ENCODE measurements around the gene MYOM3. TPM values are rescaled to one million over a fixed set of nuclear protein-coding genes. Genes with fewer than 3 reads are reported as not detected.

Gene MYOM3
- total RNA-seq, 1 donor from 2014 or later = 340 TPM

DNA sequence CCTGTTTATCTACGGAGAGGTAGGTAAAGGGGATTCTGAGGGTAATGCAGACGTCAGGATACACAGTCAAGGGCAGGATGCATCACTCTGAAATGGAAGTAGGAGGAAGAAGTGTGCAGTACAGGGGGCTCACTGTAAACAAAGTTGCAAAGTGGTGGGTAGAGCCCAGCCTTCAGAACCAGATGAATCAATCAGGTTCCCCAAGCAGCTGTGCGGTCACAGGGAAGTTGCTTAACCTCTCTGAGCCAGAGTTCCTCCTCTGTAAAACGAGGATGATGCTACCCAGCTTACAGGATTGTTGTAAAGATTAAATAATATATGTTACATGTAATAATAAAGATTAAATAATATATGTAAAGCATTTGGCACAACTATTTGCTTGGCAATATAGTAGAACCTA lies 13.5 kb upstream of the MYOM3 start:
- H3K9me3 ChIP-seq (ENCODE audit: control insufficient read depth in 3 of 3, low read length in 3 of 3) = no peaks in the 10 kb centered on the region
- H3K27ac ChIP-seq (ENCODE audit: low read depth, low read length) = peak overlapping the region; percentile 76
- peaks cover 17 to 22% (median 17%) of the 10 kb centered on the region in 3 donors for H3K4me1 ChIP-seq (ENCODE audit: control insufficient read depth in 3 of 3, insufficient read depth in 3 of 3, low read length in 3 of 3)
- no peak overlapping the region for H3K9ac ChIP-seq (ENCODE audit: low read depth in 1 of 3, low read length in 3 of 3)
- no peaks in the 10 kb centered on the region for H3K27me3 ChIP-seq (ENCODE audit: control insufficient read depth in 3 of 3, insufficient read depth in 3 of 3, low read length in 3 of 3)
- H3K4me3 ChIP-seq (ENCODE audit: low read length in 3 of 3) = no peak overlapping the region
- H3K36me3 ChIP-seq (ENCODE audit: control insufficient read depth in 3 of 3, insufficient read depth in 3 of 3, low read length in 3 of 3) = no peaks in the 10 kb centered on the region

DNA sequence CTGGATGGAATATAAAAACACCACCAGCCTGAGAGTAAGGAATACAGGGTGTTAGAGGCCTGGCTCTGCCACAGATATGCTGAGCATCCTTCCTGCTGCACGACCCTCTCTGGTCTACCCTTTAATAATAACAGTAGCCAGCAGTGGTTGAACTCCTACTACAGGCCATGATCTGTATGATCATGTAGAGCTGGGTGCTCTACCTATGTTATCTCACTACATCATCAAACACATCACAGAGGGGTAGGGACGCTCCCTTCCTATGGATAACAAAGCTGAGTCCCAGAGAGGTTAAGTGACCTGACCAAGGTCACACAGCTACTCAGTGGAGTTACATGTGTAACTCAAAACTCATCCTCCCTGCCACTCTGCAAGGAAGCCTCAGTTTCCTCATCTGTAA lies 13.0 kb upstream of the MYOM3 start:
- Histone ChIP-seq H3K4me3 (ENCODE audit: low read length in 3 of 3) (no peak overlapping the region), H3K4me1 (ENCODE audit: control insufficient read depth in 3 of 3, insufficient read depth in 3 of 3, low read length in 3 of 3) (peaks cover 21 to 26% (median 22%) of the 10 kb centered on the region in 3 donors), H3K36me3 (ENCODE audit: control insufficient read depth in 3 of 3, insufficient read depth in 3 of 3, low read length in 3 of 3) (no peaks in the 10 kb centered on the region), H3K27ac (ENCODE audit: low read depth, low read length) (no peak overlapping the region), H3K9ac (ENCODE audit: low read depth in 1 of 3, low read length in 3 of 3) (no peak overlapping the region), H3K9me3 (ENCODE audit: control insufficient read depth in 3 of 3, low read length in 3 of 3) (no peaks in the 10 kb centered on the region), H3K27me3 (ENCODE audit: control insufficient read depth in 3 of 3, insufficient read depth in 3 of 3, low read length in 3 of 3) (no peaks in the 10 kb centered on the region)

DNA sequence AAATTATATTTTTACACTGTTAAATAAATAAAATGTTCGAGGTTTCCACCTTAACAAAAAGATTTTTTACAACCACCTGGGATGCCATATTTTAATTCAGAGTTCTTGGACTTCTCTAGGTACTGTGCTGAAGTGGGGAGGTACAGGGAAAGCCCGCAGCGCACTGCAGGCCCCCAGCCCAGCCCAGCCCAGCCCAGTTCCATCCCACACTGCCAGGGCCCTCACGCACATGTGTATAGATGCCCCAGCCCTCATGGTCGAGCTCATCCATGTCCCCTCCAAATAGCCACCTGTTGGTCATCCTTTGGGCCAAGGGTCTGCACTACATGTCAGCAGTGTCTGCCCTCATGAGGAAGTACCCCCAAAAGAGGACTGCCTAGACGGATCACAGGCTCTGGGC lies 11.7 kb upstream of the MYOM3 start:
- Histone ChIP-seq H3K27ac (ENCODE audit: low read depth, low read length) (no peak overlapping the region), H3K4me1 (ENCODE audit: control insufficient read depth in 3 of 3, insufficient read depth in 3 of 3, low read length in 3 of 3) (peaks cover 23 to 31% (median 27%) of the 10 kb centered on the region in 3 donors), H3K9ac (ENCODE audit: low read depth in 1 of 3, low read length in 3 of 3) (no peak overlapping the region)

DNA sequence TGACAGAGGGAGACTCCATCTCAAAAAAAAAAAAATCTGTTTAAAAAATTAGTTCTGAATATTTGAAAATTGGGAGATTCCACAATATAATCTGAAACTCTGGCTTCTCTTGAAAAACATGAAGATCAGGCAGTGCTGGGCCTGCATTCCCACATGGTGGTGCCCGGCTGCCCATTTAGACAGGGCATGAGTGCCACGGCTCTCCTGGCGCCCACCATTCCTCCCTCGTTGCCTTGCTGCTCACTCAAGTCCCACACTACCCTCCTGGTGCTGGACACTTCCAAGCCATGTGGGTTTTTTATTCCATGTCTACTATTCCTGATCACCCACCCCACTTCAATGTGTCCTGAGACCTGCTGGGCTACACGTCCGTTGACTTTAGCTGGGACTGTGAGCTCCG lies 10.8 kb upstream of the MYOM3 start:
- no peak overlapping the region for H3K4me3 ChIP-seq (ENCODE audit: low read length in 3 of 3)
- no peaks in the 10 kb centered on the region for H3K36me3 ChIP-seq (ENCODE audit: control insufficient read depth in 3 of 3, insufficient read depth in 3 of 3, low read length in 3 of 3)
- H3K4me1 ChIP-seq (ENCODE audit: control insufficient read depth in 3 of 3, insufficient read depth in 3 of 3, low read length in 3 of 3) = peaks cover 23 to 31% (median 27%) of the 10 kb centered on the region in 3 donors
- H3K9ac ChIP-seq (ENCODE audit: low read depth in 1 of 3, low read length in 3 of 3) = no peak overlapping the region
- H3K27ac ChIP-seq (ENCODE audit: low read depth, low read length) = no peak overlapping the region
- no peaks in the 10 kb centered on the region for H3K9me3 ChIP-seq (ENCODE audit: control insufficient read depth in 3 of 3, low read length in 3 of 3)
- peaks cover 0 to 2% (median 0%) of the 10 kb centered on the region in 3 donors for H3K27me3 ChIP-seq (ENCODE audit: control insufficient read depth in 3 of 3, insufficient read depth in 3 of 3, low read length in 3 of 3)

More for the DNA sequence above, 11.7 kb upstream of the MYOM3 start:
- Histone ChIP-seq H3K4me3 (ENCODE audit: low read length in 3 of 3) (no peak overlapping the region), H3K9me3 (ENCODE audit: control insufficient read depth in 3 of 3, low read length in 3 of 3) (no peaks in the 10 kb centered on the region), H3K27me3 (ENCODE audit: control insufficient read depth in 3 of 3, insufficient read depth in 3 of 3, low read length in 3 of 3) (peaks cover 0 to 2% (median 0%) of the 10 kb centered on the region in 3 donors), H3K36me3 (ENCODE audit: control insufficient read depth in 3 of 3, insufficient read depth in 3 of 3, low read length in 3 of 3) (no peaks in the 10 kb centered on the region)

DNA sequence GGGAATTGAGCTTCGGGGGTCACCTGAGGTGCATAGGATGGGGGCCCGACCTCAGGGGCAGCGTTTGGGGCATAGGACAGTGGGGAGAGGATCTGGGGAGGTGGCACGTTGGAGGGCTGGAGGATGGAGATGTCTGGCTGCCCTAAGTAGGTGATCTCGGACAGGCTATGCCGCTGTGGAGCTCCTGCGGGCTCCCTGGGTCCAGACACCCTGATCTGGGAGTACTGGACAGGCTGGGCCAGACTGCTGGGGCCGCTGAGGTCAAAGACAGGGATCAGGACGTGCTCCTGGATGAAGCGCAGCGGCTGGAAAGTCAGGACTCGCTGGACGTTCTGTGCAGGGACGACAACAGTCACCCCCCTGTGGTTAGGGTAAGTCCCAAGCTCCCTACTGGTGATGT lies 9.5 kb upstream of the MYOM3 start:
- H3K27me3 ChIP-seq (ENCODE audit: control insufficient read depth in 3 of 3, insufficient read depth in 3 of 3, low read length in 3 of 3) = peaks cover 0 to 4% (median 0%) of the 10 kb centered on the region in 3 donors
- no peak overlapping the region for H3K9ac ChIP-seq (ENCODE audit: low read depth in 1 of 3, low read length in 3 of 3)
- no peaks in the 10 kb centered on the region for H3K9me3 ChIP-seq (ENCODE audit: control insufficient read depth in 3 of 3, low read length in 3 of 3)
- no peak overlapping the region for H3K4me3 ChIP-seq (ENCODE audit: low read length in 3 of 3)
- peaks cover 20 to 27% (median 23%) of the 10 kb centered on the region in 3 donors for H3K4me1 ChIP-seq (ENCODE audit: control insufficient read depth in 3 of 3, insufficient read depth in 3 of 3, low read length in 3 of 3)
- H3K36me3 ChIP-seq (ENCODE audit: control insufficient read depth in 3 of 3, insufficient read depth in 3 of 3, low read length in 3 of 3) = no peaks in the 10 kb centered on the region
- H3K27ac ChIP-seq (ENCODE audit: low read depth, low read length) = no peak overlapping the region

DNA sequence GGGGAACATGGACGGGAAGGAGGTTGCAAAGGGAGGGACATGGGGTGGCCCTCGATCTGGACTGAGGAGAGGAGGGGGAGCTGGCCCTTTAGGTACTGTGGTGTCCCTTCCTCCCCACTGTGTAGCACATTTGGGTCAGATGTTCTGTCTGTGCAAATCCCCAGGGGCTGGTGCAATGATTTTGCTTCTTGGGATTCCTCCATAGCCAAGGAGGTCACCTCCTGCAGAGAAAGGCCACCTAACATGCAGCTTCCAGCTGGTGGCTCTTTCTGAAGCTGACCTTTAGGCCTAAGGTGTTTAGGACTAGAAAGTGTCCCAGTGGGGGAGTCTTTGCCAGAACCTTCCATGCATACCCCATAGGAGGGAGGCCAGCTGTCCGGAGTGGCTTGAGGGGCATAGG lies 9.0 kb upstream of the MYOM3 start:
- H3K36me3 ChIP-seq (ENCODE audit: control insufficient read depth in 3 of 3, insufficient read depth in 3 of 3, low read length in 3 of 3) = no peaks in the 10 kb centered on the region
- H3K27me3 ChIP-seq (ENCODE audit: control insufficient read depth in 3 of 3, insufficient read depth in 3 of 3, low read length in 3 of 3) = peaks cover 0 to 6% (median 0%) of the 10 kb centered on the region in 3 donors
- H3K4me3 ChIP-seq (ENCODE audit: low read length in 3 of 3) = no peak overlapping the region
- H3K27ac ChIP-seq (ENCODE audit: low read depth, low read length) = no peak overlapping the region
- peak overlapping the region in 1 of 3 donors; percentile 40 for H3K9ac ChIP-seq (ENCODE audit: low read depth in 1 of 3, low read length in 3 of 3)
- H3K9me3 ChIP-seq (ENCODE audit: control insufficient read depth in 3 of 3, low read length in 3 of 3) = no peaks in the 10 kb centered on the region
- H3K4me1 ChIP-seq (ENCODE audit: control insufficient read depth in 3 of 3, insufficient read depth in 3 of 3, low read length in 3 of 3) = peaks cover 16 to 22% (median 19%) of the 10 kb centered on the region in 3 donors

DNA sequence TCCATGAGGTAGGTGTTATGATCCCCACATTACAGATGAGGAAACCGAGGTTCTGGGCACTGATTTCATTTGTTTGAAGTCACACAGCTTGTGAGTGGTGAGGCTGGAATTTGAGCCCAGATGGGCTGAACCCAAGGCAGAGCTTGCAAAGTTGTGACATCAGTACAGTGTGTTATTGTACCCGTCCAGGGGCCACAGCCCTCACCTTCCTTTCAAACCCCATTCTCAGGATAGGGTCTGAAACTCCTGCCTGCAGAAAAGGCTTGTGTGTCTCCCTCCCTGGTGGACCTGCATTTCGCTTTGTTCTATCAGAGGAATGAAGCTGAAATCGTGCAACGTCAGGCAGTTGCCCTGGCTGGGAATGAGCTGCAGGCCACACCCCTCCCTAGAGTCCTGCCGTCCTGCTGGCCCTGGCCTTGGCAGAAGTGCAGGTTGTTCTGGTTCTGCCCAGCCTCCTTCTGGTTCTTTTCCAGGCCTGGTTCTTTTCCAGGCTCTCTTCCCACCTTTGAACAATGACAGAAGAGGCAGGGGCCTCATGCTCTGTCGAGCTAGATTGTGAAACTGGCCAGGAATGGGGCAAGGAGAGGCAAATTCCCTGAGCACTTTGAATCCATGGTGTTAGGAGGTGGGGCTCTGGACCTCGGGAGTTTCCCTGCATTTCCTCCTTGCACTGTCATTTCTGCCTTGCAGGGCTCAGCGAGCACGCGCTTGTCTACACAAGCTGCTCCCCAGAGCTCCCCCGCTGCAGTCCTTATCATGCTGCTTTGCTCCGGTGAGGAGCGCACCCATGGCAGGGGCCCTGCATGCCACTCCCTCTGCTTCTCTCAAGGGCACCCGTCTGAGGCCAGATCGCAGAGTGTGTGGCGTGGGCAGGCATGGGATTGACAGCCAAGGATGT lies 8.2 kb upstream of the MYOM3 start:
- Histone ChIP-seq H3K36me3 (ENCODE audit: control insufficient read depth in 3 of 3, insufficient read depth in 3 of 3, low read length in 3 of 3) (no peaks in the 10 kb centered on the region), H3K27ac (ENCODE audit: low read depth, low read length) (no peak overlapping the region), H3K4me3 (ENCODE audit: low read length in 3 of 3) (peak overlapping the region in 1 of 3 donors; percentile 9), H3K4me1 (ENCODE audit: control insufficient read depth in 3 of 3, insufficient read depth in 3 of 3, low read length in 3 of 3) (peaks cover 11 to 14% (median 13%) of the 10 kb centered on the region in 3 donors), H3K27me3 (ENCODE audit: control insufficient read depth in 3 of 3, insufficient read depth in 3 of 3, low read length in 3 of 3) (peaks cover 0 to 6% (median 0%) of the 10 kb centered on the region in 3 donors), H3K9me3 (ENCODE audit: control insufficient read depth in 3 of 3, low read length in 3 of 3) (no peaks in the 10 kb centered on the region), H3K9ac (ENCODE audit: low read depth in 1 of 3, low read length in 3 of 3) (peak overlapping the region; percentile 15 to 40 (median 33))

DNA sequence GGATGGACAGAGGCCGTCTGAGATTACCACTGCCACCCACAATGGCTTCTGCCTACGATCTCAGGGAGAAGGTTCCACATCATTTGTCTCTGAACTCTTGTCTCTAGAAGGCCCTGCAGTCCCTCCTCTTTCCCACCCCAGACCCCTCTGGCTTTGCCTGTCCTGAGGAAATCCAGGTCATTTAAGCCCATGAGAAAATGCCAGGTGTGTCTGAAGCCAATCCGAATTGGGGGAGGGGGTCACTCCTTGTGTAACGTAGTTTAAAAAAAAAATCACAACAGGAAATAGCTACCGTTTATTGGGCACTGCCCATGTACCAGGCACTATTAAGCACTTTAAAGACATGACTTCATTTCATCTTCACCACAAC lies 7.5 kb upstream of the MYOM3 start:
- no peak overlapping the region for H3K27ac ChIP-seq (ENCODE audit: low read depth, low read length)
- H3K4me1 ChIP-seq (ENCODE audit: control insufficient read depth in 3 of 3, insufficient read depth in 3 of 3, low read length in 3 of 3) = peaks cover 11 to 14% (median 12%) of the 10 kb centered on the region in 3 donors
- no peaks in the 10 kb centered on the region for H3K36me3 ChIP-seq (ENCODE audit: control insufficient read depth in 3 of 3, insufficient read depth in 3 of 3, low read length in 3 of 3)
- H3K4me3 ChIP-seq (ENCODE audit: low read length in 3 of 3) = no peak overlapping the region
- no peaks in the 10 kb centered on the region for H3K9me3 ChIP-seq (ENCODE audit: control insufficient read depth in 3 of 3, low read length in 3 of 3)
- peaks cover 0 to 10% (median 0%) of the 10 kb centered on the region in 3 donors for H3K27me3 ChIP-seq (ENCODE audit: control insufficient read depth in 3 of 3, insufficient read depth in 3 of 3, low read length in 3 of 3)
- no peak overlapping the region for H3K9ac ChIP-seq (ENCODE audit: low read depth in 1 of 3, low read length in 3 of 3)

DNA sequence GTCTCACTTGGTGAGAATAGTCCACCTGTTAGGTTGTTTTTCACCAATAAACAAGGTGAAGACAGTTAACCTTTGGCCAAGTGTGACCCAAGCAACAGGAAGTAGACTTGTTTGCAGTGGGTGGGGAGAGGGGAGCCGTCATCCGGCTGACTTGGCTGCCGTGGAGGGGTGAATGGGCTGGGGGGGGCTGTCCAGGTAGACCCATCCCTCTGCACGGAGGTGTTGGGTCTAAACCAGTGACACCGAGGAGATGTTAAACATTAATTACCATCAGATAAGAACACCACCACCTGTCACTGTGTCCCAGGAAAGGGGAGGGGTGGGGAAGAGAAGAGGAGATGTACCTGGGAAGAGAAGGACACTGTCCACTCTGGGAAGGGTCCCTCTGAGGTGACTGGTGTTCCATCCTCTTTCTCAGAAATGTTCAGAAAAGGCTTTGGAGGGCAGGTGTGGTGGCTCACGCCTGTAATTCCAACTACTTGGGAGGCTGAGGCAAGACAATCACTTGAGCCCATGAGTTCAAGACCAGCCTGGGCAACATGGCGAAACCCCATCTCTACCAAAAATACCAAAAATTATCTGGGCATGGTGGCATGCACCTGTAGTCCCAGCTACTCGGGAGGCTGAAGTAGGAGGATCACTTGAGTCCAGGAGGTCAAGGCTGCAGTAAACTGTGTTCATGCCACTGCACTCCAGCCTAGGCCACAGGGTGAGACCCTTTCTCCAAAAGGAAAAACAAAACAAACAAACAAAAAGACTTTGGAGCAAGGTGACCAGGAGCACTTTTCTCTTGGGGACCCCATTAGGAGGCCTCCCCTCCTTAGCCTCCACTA lies 6.7 kb upstream of the MYOM3 start:
- no peaks in the 10 kb centered on the region for H3K9me3 ChIP-seq (ENCODE audit: control insufficient read depth in 3 of 3, low read length in 3 of 3)
- H3K27ac ChIP-seq (ENCODE audit: low read depth, low read length) = no peak overlapping the region
- H3K9ac ChIP-seq (ENCODE audit: low read depth in 1 of 3, low read length in 3 of 3) = no peak overlapping the region
- no peaks in the 10 kb centered on the region for H3K36me3 ChIP-seq (ENCODE audit: control insufficient read depth in 3 of 3, insufficient read depth in 3 of 3, low read length in 3 of 3)
- H3K4me1 ChIP-seq (ENCODE audit: control insufficient read depth in 3 of 3, insufficient read depth in 3 of 3, low read length in 3 of 3) = peaks cover 11 to 14% (median 12%) of the 10 kb centered on the region in 3 donors
- H3K4me3 ChIP-seq (ENCODE audit: low read length in 3 of 3) = no peak overlapping the region
- H3K27me3 ChIP-seq (ENCODE audit: control insufficient read depth in 3 of 3, insufficient read depth in 3 of 3, low read length in 3 of 3) = peaks cover 0 to 10% (median 2%) of the 10 kb centered on the region in 3 donors

Data from skeletal muscle tissue (tissue), 4 donors.